ENCODE data around the gene DHRS7. TPM values are rescaled to one million over a fixed set of nuclear protein-coding genes. Genes with fewer than 3 reads are reported as not detected.

The DHRS7 gene
- polyA plus RNA-seq, 4 donors, result 73.4 to 97.9 (median 84.2) TPM

- DNase-seq (ENCODE audit: low read depth in 4 of 4, low spot score in 3 of 4), result no peak
Measured at GRCh38 chr14:60188115-60188514, 22.9 kb upstream of the DHRS7 start.

GRCh38 chr14:60184905-60185555 is 19.8 kb upstream of the DHRS7 start:
- DNase-seq (ENCODE audit: low read depth in 4 of 4, low spot score in 3 of 4), result no peak

GRCh38 chr14:60184146-60184904 is 19.1 kb upstream of the DHRS7 start:
- DNase-seq (ENCODE audit: low read depth in 4 of 4, low spot score in 3 of 4), result peak in 2 of 4 donors; percentile 52 to 60

GRCh38 chr14:60183741-60184140 is 18.5 kb upstream of the DHRS7 start:
- DNase-seq (ENCODE audit: low read depth in 4 of 4, low spot score in 3 of 4), result no peak

GRCh38 chr14:60183138-60183537 is 17.9 kb upstream of the DHRS7 start:
- no peak for DNase-seq (ENCODE audit: low read depth in 4 of 4, low spot score in 3 of 4)

GRCh38 chr14:60179431-60179869 is 14.3 kb upstream of the DHRS7 start:
- DNase-seq (ENCODE audit: low read depth in 4 of 4, low spot score in 3 of 4), result no peak

GRCh38 chr14:60178820-60179219 is 13.6 kb upstream of the DHRS7 start:
- DNase-seq (ENCODE audit: low read depth in 4 of 4, low spot score in 3 of 4), result no peak

- DNase-seq (ENCODE audit: low read depth in 4 of 4, low spot score in 3 of 4), result no peak
Measured at GRCh38 chr14:60178164-60178563, 13.0 kb upstream of the DHRS7 start.

- no peak for DNase-seq (ENCODE audit: low read depth in 4 of 4, low spot score in 3 of 4)
Measured at GRCh38 chr14:60175255-60175902, 10.2 kb upstream of the DHRS7 start.

- no peak for DNase-seq (ENCODE audit: low read depth in 4 of 4, low spot score in 3 of 4)
Measured at GRCh38 chr14:60174352-60175254, 9.4 kb upstream of the DHRS7 start.

GRCh38 chr14:60171690-60172089 is 6.5 kb upstream of the DHRS7 start:
- no peak for DNase-seq (ENCODE audit: low read depth in 4 of 4, low spot score in 3 of 4)

- DNase-seq (ENCODE audit: low read depth in 4 of 4, low spot score in 3 of 4), result no peak
Measured at GRCh38 chr14:60170948-60171347, 5.8 kb upstream of the DHRS7 start.

GRCh38 chr14:60169722-60170121 is 4.5 kb upstream of the DHRS7 start:
- DNase-seq (ENCODE audit: low read depth in 4 of 4, low spot score in 3 of 4), result no peak

- no peak for DNase-seq (ENCODE audit: low read depth in 4 of 4, low spot score in 3 of 4)
Measured at GRCh38 chr14:60166142-60166541, 944 bp upstream of the DHRS7 start.

GRCh38 chr14:60165547-60165876 is 314 bp upstream of the DHRS7 start:
- DNase-seq (ENCODE audit: low read depth in 4 of 4, low spot score in 3 of 4), result no peak

- DNase-seq (ENCODE audit: low read depth in 4 of 4, low spot score in 3 of 4), result no peak
Measured at GRCh38 chr14:60164404-60164711, 840 bp downstream of the DHRS7 start.

- DNase-seq (ENCODE audit: low read depth in 4 of 4, low spot score in 3 of 4), result no peak
Measured at GRCh38 chr14:60163693-60164092, 1.5 kb downstream of the DHRS7 start.

- DNase-seq (ENCODE audit: low read depth in 4 of 4, low spot score in 3 of 4), result no peak
Measured at GRCh38 chr14:60161196-60162107, 3.7 kb downstream of the DHRS7 start.

GRCh38 chr14:60160422-60160821 is 4.8 kb downstream of the DHRS7 start:
- DNase-seq (ENCODE audit: low read depth in 4 of 4, low spot score in 3 of 4), result no peak

GRCh38 chr14:60154671-60155070 is 10.5 kb downstream of the DHRS7 start:
- DNase-seq (ENCODE audit: low read depth in 4 of 4, low spot score in 3 of 4), result no peak
